Measurements from ENCODE around the gene COPB1.

Gene COPB1

DNA sequence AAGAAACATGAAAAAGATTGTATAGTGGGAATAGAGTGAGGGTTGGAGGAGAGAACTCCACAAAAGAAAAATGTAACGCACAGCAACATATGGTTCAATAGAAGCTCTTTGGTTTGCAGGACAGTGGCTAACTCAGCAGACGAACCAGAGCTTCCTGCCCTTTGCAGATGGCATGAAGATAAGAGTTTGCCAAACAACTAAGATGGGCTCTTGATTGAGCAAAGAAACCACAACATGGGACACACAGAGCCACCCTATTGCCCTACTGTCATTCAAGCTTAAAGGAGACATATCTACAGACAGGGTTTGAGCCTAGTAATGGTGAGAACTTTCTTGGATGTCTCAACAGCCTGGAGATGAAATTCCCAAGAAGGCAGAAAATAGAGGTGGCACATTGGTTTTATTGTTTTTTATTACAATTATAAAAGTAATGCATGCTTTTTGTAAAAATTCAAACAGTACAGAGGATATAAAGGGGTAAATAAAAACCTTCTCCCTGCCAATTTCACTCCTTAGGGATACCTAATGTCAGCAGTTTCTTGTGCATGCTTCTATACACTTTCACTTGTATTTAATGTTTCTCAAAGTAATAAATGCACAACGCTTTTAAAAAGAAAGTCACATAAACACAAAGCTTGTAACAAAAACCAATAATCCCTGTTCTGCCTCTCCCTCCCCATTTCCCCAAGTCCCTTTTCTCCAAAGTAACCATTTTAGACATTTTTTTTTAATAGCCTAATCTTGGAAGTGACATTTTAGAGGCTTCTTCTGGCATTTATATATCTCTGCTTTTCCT lies 63.7 kb downstream of the COPB1 start:
- Histone ChIP-seq H3K79me2 (ENCODE audit: low read length) (no peaks in the 10 kb centered on the region), H2AFZ (ENCODE audit: low read depth, low read length) (no peak overlapping the region), H3K36me3 (replicated peaks; ENCODE audit: low read depth, low read length) (no peaks in the 10 kb centered on the region), H3K27ac (ENCODE audit: low read length) (no peak overlapping the region), H3K27me3 (ENCODE audit: low read depth, low read length) (no peaks in the 10 kb centered on the region), H3K4me3 (ENCODE audit: low read length) (no peak overlapping the region), H3K9me3 (ENCODE audit: insufficient read depth, low read length) (no peaks in the 10 kb centered on the region), H3K4me2 (ENCODE audit: low read length) (no peak overlapping the region), H3K4me1 (ENCODE audit: low read length) (no peaks in the 10 kb centered on the region), H3K9ac (ENCODE audit: low read length) (no peak overlapping the region), H4K20me1 (ENCODE audit: insufficient read depth, low read length) (no peaks in the 10 kb centered on the region)
- TF ChIP-seq EZH2phosphoT487 (IDR thresholded peaks at IDR 0.05; ENCODE audit: low read depth), result no peak
- TF ChIP-seq, protein P1, sequence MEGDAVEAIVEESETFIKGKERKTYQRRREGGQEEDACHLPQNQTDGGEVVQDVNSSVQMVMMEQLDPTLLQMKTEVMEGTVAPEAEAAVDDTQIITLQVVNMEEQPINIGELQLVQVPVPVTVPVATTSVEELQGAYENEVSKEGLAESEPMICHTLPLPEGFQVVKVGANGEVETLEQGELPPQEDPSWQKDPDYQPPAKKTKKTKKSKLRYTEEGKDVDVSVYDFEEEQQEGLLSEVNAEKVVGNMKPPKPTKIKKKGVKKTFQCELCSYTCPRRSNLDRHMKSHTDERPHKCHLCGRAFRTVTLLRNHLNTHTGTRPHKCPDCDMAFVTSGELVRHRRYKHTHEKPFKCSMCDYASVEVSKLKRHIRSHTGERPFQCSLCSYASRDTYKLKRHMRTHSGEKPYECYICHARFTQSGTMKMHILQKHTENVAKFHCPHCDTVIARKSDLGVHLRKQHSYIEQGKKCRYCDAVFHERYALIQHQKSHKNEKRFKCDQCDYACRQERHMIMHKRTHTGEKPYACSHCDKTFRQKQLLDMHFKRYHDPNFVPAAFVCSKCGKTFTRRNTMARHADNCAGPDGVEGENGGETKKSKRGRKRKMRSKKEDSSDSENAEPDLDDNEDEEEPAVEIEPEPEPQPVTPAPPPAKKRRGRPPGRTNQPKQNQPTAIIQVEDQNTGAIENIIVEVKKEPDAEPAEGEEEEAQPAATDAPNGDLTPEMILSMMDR (IDR thresholded peaks at IDR 0.05; ENCODE audit: low read depth, low read length), result no peak

DNA sequence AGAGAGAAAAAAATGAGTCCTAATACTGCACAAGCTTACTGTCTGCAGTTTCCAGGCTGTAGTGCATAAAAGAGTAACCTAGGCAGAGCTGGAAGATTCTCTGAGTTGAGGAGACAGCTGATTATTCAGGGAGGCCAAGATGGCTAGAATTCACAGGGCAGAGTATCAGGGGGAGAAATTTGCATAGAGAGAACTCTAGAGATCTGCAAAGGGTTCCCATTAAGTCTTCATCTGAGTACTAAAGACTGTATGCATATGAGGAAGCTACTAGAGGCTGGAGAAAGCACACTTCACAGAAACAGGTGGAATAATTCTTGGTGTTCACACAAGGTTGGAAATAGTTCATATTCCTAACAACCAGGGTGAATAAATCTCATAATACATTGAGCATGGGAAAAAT lies 74.0 kb downstream of the COPB1 start:
- Histone ChIP-seq H3K4me2 (ENCODE audit: low read length) (no peak overlapping the region), H3K4me1 (ENCODE audit: low read length) (peaks cover 5% of the 10 kb centered on the region), H4K20me1 (ENCODE audit: insufficient read depth, low read length) (no peaks in the 10 kb centered on the region), H2AFZ (ENCODE audit: low read depth, low read length) (no peak overlapping the region), H3K36me3 (replicated peaks; ENCODE audit: low read depth, low read length) (no peaks in the 10 kb centered on the region), H3K27me3 (ENCODE audit: low read depth, low read length) (no peaks in the 10 kb centered on the region), H3K27ac (ENCODE audit: low read length) (no peak overlapping the region), H3K4me3 (ENCODE audit: low read length) (no peak overlapping the region), H3K79me2 (ENCODE audit: low read length) (no peaks in the 10 kb centered on the region), H3K9ac (ENCODE audit: low read length) (no peak overlapping the region), H3K9me3 (ENCODE audit: insufficient read depth, low read length) (no peaks in the 10 kb centered on the region)
- TF ChIP-seq, protein P1 (IDR thresholded peaks at IDR 0.05; ENCODE audit: low read depth, low read length), result no peak
- no peak for TF ChIP-seq EZH2phosphoT487 (IDR thresholded peaks at IDR 0.05; ENCODE audit: low read depth)

DNA sequence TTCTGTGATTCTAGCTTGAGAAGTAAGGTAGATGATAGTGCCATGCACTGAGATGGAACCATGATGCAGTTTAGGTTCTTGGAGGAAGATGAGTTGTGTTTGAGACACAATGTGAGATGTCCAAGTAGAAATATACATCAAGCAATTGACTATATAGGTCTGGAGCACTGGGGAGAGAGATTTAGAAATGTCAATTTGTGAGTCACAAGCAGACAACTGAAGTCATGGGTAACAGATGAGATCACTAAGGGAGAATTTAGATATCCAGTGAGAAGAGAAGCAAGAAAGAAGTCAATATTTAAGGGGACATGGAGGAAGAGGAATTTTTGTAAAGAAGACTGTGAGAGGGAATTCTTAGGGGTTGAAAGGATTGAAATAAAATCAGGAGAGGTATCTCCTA lies 75.5 kb downstream of the COPB1 start:
- Histone ChIP-seq H3K79me2 (ENCODE audit: low read length) (no peaks in the 10 kb centered on the region), H3K27ac (ENCODE audit: low read length) (no peak overlapping the region), H3K36me3 (replicated peaks; ENCODE audit: low read depth, low read length) (no peaks in the 10 kb centered on the region), H4K20me1 (ENCODE audit: insufficient read depth, low read length) (no peaks in the 10 kb centered on the region), H2AFZ (ENCODE audit: low read depth, low read length) (no peak overlapping the region), H3K9ac (ENCODE audit: low read length) (no peak overlapping the region), H3K4me3 (ENCODE audit: low read length) (no peak overlapping the region), H3K4me2 (ENCODE audit: low read length) (no peak overlapping the region), H3K27me3 (ENCODE audit: low read depth, low read length) (no peaks in the 10 kb centered on the region), H3K4me1 (ENCODE audit: low read length) (peaks cover 5% of the 10 kb centered on the region), H3K9me3 (ENCODE audit: insufficient read depth, low read length) (no peaks in the 10 kb centered on the region)
- TF ChIP-seq EZH2phosphoT487 (IDR thresholded peaks at IDR 0.05; ENCODE audit: low read depth), result no peak
- TF ChIP-seq, protein P1 (IDR thresholded peaks at IDR 0.05; ENCODE audit: low read depth, low read length), result no peak

DNA sequence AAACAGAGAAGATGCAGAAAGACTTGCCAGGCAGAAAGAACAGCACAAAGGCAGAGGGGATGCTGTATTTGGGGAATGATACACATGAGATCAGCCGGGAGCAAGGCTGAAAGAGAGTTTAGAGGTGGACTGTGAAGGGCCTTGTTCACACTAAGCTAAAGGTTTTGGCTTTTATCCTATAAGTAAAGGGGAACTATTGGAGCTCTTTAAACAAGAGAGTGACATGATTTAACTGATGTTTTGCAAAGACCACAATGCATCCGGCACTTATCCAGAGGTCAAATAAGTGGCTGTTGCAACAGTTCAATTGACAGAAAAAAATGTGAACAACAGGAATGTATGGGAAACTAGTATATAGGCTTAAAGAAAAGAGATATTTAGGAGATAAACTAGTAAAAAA lies 76.0 kb downstream of the COPB1 start:
- TF ChIP-seq, protein P1 (IDR thresholded peaks at IDR 0.05; ENCODE audit: low read depth, low read length), result no peak
- TF ChIP-seq EZH2phosphoT487 (IDR thresholded peaks at IDR 0.05; ENCODE audit: low read depth), result no peak
- H3K36me3 ChIP-seq (replicated peaks; ENCODE audit: low read depth, low read length), result no peaks in the 10 kb centered on the region
- H3K9ac ChIP-seq (ENCODE audit: low read length), result no peak overlapping the region
- no peak overlapping the region for H3K4me3 ChIP-seq (ENCODE audit: low read length)
- H3K4me2 ChIP-seq (ENCODE audit: low read length), result no peak overlapping the region
- H3K4me1 ChIP-seq (ENCODE audit: low read length), result peaks cover 5% of the 10 kb centered on the region
- H3K9me3 ChIP-seq (ENCODE audit: insufficient read depth, low read length), result no peaks in the 10 kb centered on the region
- no peaks in the 10 kb centered on the region for H3K79me2 ChIP-seq (ENCODE audit: low read length)
- no peak overlapping the region for H3K27ac ChIP-seq (ENCODE audit: low read length)
- H4K20me1 ChIP-seq (ENCODE audit: insufficient read depth, low read length), result no peaks in the 10 kb centered on the region
- H2AFZ ChIP-seq (ENCODE audit: low read depth, low read length), result no peak overlapping the region
- no peaks in the 10 kb centered on the region for H3K27me3 ChIP-seq (ENCODE audit: low read depth, low read length)

All from OCI-LY3 (cell line).